ENCODE measurements around the gene ST3GAL3.

- TF ChIP-seq EZH2 (IDR thresholded peaks at IDR 0.05; ENCODE audit: low read depth), result no peak
- no peak for TF ChIP-seq CTCF (conservative IDR thresholded peaks at IDR 0.05)
Measured at GRCh38 chr1:43874716-43875115, 167.4 kb downstream of the ST3GAL3 start.

Measured in PC-9 (cell line).